HL-60 (cell line): ENCODE data around the gene ANKH.

ENCODE experiments used
- CTCF ChIP-seq: IDR thresholded peaks from one replicate; pipeline ENCODE4 v1.5.1; 2011; ENCODE audit warnings: low read length, control low read depth, inconsistent platforms; ENCODE audit not compliant: insufficient read depth
- GABPA ChIP-seq: IDR thresholded peaks from 2 replicates; pipeline ENCODE4 v1.6.1; 2012; ENCODE audit warnings: low read depth
- POLR2AphosphoS5 ChIP-seq: IDR thresholded peaks from 2 replicates; pipeline ENCODE4 v1.6.1; 2012; ENCODE audit warnings: low read depth
- SPI1 ChIP-seq: IDR thresholded peaks from 2 replicates; pipeline ENCODE4 v1.6.1; 2012; ENCODE audit warnings: low read depth, mild to moderate bottlenecking, borderline replicate concordance
- TF ChIP-seq, protein P1 (sequence below): IDR thresholded peaks from 2 replicates; pipeline ENCODE4 v1.6.1; 2012; ENCODE audit warnings: low read depth; ENCODE audit not compliant: insufficient replicate concordance

DNA sequence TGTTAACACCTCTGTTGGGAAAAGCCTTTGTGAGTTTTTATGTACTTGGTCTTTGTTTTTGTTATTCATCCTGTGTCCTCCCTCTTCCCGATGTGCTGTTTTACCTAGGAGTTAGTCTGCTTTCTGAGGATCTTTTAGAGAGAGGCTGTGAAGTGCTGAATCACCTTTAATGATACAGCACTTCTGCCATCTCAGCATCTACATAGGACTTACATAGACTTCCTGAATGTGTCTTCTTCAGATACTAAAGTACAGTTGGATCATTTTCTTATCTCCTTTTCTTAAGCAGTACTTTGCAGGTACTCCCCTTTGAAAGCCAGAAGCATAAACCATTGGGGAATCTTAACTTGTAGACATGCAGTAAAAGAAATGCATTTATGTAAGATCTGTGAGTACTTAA, 175.5 kb downstream of the ANKH start:
- TF ChIP-seq CTCF = no peak
- no peak for TF ChIP-seq GABPA
- TF ChIP-seq, protein P1, sequence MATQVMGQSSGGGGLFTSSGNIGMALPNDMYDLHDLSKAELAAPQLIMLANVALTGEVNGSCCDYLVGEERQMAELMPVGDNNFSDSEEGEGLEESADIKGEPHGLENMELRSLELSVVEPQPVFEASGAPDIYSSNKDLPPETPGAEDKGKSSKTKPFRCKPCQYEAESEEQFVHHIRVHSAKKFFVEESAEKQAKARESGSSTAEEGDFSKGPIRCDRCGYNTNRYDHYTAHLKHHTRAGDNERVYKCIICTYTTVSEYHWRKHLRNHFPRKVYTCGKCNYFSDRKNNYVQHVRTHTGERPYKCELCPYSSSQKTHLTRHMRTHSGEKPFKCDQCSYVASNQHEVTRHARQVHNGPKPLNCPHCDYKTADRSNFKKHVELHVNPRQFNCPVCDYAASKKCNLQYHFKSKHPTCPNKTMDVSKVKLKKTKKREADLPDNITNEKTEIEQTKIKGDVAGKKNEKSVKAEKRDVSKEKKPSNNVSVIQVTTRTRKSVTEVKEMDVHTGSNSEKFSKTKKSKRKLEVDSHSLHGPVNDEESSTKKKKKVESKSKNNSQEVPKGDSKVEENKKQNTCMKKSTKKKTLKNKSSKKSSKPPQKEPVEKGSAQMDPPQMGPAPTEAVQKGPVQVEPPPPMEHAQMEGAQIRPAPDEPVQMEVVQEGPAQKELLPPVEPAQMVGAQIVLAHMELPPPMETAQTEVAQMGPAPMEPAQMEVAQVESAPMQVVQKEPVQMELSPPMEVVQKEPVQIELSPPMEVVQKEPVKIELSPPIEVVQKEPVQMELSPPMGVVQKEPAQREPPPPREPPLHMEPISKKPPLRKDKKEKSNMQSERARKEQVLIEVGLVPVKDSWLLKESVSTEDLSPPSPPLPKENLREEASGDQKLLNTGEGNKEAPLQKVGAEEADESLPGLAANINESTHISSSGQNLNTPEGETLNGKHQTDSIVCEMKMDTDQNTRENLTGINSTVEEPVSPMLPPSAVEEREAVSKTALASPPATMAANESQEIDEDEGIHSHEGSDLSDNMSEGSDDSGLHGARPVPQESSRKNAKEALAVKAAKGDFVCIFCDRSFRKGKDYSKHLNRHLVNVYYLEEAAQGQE = no peak
- no peak for TF ChIP-seq POLR2AphosphoS5
- TF ChIP-seq SPI1 = no peak
